Measurements from ENCODE around the gene C2orf42.
"Not testable (repeated sequence)": the region's sequence is repeated elsewhere in the genome, so short reads cannot be mapped to it uniquely, and the experiment has no call there.

The C2orf42 gene

DNA sequence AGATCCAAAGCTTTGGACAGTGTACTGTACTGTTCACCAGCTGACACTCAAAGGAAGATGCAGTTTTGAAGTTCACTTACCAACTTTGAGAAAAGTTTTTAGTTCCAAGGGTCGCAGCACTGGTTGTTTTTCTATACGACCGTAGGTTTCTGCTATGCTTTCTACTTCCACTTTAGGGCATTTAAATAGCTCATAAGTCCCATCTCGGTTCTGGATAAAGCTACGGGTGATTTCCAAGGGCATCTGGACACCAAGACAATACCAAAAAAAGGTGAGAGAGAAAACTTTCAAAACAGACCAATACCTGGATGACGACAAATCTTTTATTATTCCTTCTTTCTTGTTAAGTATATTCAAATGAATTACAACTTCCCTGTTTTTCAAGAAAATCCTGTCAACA is 30.3 kb downstream of the C2orf42 start:
- in situ Hi-C loops (cut with HindIII; ENCODE audit: low pct_ligation_motif_present, low sequenced_read_pairs), result no loop called here
- DNase-seq, result no peak
- no peak overlapping the region for H3K27ac ChIP-seq
- peaks cover 15% of the 10 kb centered on the region for H3K36me3 ChIP-seq (replicated peaks)
- no peaks in the 10 kb centered on the region for H3K27me3 ChIP-seq (replicated peaks)
- TF ChIP-seq, protein P1, sequence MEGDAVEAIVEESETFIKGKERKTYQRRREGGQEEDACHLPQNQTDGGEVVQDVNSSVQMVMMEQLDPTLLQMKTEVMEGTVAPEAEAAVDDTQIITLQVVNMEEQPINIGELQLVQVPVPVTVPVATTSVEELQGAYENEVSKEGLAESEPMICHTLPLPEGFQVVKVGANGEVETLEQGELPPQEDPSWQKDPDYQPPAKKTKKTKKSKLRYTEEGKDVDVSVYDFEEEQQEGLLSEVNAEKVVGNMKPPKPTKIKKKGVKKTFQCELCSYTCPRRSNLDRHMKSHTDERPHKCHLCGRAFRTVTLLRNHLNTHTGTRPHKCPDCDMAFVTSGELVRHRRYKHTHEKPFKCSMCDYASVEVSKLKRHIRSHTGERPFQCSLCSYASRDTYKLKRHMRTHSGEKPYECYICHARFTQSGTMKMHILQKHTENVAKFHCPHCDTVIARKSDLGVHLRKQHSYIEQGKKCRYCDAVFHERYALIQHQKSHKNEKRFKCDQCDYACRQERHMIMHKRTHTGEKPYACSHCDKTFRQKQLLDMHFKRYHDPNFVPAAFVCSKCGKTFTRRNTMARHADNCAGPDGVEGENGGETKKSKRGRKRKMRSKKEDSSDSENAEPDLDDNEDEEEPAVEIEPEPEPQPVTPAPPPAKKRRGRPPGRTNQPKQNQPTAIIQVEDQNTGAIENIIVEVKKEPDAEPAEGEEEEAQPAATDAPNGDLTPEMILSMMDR (IDR thresholded peaks at IDR 0.05; ENCODE audit: low read depth, low read length, missing control alignments), result no peak
- H3K4me3 ChIP-seq (ENCODE audit: low read depth, low read length), result no peak overlapping the region

DNA sequence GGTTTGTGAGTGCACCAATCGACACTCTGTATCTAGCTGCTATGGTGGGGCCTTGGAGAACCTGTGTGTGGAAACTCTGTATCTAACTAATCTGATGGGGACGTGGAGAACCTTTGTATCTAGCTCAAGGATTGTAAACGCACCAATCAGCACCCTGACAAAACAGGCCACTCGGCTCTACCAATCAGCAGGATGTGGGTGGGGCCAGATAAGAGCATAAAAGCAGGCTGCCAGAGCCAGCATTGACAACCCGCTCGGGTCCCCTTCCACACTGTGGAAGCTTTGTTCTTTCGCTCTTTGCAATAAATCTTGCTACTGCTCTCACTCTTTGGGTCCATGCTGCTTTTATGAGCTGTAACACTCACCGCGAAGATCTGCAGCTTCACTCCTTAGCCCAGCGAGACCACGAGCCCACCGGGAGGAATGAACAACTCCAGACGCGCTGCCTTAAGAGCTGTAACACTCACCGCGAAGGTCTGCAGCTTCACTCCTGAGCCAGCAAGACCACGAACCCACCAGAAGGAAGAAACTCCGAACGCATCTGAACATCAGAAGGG is 41.6 kb downstream of the C2orf42 start:
- H3K36me3 ChIP-seq (replicated peaks); H3K4me3 ChIP-seq (ENCODE audit: low read depth, low read length); H3K27ac ChIP-seq; DNase-seq; H3K27me3 ChIP-seq (replicated peaks): not testable (repeated sequence)
- in situ Hi-C loops (cut with HindIII; ENCODE audit: low pct_ligation_motif_present, low sequenced_read_pairs), result loop anchor here (25.0 kb wide), 1 partner anchor 237 kb away; the partner anchor contains the start of gene MXD1

DNA sequence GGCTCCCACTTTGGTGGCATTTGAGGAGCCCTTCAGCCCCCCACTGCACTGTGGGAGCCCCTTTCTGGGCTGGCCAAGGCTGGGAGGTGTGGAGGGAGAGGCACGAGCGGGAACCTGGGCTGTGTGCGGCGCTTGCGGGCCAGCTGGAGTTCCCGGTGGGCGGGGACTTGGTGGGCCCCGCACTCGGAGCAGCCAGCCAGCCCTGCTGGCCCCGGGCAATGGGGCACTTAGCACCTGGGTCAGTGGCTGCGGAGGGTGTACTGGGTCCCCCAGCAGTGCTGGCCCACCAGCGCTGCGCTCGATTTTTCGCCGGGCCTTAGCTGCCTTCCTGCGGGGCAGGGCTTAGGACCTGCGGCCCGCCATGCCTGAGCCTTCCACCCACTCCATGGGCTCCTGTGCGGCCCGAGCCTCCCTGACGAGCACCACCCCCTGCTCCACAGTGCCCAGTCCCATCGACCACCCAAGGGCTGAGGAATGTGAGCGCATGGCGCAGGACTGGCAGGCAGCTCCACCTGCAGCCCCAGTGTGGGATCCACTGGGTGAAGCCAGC is 42.5 kb downstream of the C2orf42 start:
- H3K36me3 ChIP-seq (replicated peaks); H3K27me3 ChIP-seq (replicated peaks); H3K27ac ChIP-seq; H3K4me3 ChIP-seq (ENCODE audit: low read depth, low read length); DNase-seq: not testable (repeated sequence)
- in situ Hi-C loops (cut with HindIII; ENCODE audit: low pct_ligation_motif_present, low sequenced_read_pairs), result loop anchor here (25.0 kb wide), 1 partner anchor 236 kb away; the partner anchor contains the start of gene MXD1

DNA sequence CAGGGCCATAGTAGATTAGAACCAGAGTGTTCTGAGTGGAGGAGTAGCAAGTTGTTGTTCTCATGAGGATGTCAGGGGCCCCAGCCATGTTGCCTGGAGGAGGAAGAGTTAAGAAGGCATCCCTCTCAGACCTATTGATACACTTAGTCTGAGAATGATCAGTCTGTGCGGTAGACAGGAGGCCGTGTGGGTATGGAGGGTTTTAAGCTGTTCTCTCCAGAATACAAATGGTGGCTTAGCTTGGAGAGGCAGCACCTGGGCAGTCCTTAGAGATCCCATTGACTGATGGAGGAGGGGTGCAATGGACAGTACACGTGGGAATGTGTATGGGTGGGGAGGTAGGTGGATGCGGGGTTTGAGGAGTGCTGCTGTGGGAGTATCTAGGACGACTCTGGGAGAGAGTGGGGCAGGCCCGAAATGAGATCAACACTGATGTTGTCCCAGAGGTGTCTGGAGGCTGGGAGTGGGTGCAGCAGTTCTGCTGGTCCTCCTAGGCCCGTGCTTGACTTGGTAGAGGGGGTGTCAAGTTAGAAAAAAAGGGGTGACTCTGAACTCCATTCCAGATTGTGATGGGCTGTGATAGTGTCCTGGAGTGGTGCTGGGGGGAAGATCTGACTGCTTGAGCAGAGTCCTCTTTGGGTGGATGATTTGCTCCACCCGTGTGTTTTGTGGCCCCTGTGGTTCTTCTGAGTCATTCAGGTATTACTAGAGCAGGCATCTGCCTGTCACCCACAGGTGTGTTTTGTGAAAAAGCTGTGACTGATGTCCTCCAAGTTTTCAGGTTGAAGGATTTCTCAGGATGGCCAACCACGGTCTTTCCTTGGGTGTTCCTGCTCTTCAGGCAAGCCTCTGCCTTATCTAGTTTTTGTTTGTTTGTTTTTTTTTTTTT is 44.7 kb downstream of the C2orf42 start:
- no peak overlapping the region for H3K4me3 ChIP-seq (ENCODE audit: low read depth, low read length)
- DNase-seq, result no peak
- TF ChIP-seq, protein P1 (IDR thresholded peaks at IDR 0.05; ENCODE audit: low read depth, low read length, missing control alignments), result no peak
- H3K36me3 ChIP-seq (replicated peaks), result peaks cover 6% of the 10 kb centered on the region
- in situ Hi-C loops (cut with HindIII; ENCODE audit: low pct_ligation_motif_present, low sequenced_read_pairs), result loop anchor here (25.0 kb wide), 1 partner anchor 234 kb away; the partner anchor contains the start of gene MXD1
- H3K27ac ChIP-seq, result no peak overlapping the region
- no peaks in the 10 kb centered on the region for H3K27me3 ChIP-seq (replicated peaks)

DNA sequence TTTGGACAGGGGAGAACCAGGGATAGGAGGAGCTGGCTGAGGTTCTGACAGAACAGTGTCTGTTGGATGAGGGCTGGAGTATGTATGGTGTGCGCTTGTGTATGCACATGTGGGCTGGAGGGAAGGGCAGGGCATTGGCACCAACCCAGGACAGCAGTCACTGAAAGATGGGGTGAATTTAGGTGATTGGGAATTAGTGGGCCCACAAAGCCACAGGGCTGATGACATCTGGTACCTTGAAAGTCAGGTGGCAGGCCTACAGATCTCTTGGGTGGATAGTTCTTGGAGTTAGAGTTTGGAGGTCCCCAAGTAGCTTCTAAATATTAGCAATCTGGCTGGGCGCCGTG is 45.7 kb downstream of the C2orf42 start:
- Histone ChIP-seq H3K27ac (no peak overlapping the region), H3K36me3 (replicated peaks) (peaks cover 3% of the 10 kb centered on the region), H3K27me3 (replicated peaks) (no peaks in the 10 kb centered on the region), H3K4me3 (ENCODE audit: low read depth, low read length) (no peak overlapping the region)
- no peak for DNase-seq
- TF ChIP-seq, protein P1 (IDR thresholded peaks at IDR 0.05; ENCODE audit: low read depth, low read length, missing control alignments), result no peak
- in situ Hi-C loops (cut with HindIII; ENCODE audit: low pct_ligation_motif_present, low sequenced_read_pairs), result loop anchor here (25.0 kb wide), 1 partner anchor 233 kb away; the partner anchor contains the start of gene MXD1

DNA sequence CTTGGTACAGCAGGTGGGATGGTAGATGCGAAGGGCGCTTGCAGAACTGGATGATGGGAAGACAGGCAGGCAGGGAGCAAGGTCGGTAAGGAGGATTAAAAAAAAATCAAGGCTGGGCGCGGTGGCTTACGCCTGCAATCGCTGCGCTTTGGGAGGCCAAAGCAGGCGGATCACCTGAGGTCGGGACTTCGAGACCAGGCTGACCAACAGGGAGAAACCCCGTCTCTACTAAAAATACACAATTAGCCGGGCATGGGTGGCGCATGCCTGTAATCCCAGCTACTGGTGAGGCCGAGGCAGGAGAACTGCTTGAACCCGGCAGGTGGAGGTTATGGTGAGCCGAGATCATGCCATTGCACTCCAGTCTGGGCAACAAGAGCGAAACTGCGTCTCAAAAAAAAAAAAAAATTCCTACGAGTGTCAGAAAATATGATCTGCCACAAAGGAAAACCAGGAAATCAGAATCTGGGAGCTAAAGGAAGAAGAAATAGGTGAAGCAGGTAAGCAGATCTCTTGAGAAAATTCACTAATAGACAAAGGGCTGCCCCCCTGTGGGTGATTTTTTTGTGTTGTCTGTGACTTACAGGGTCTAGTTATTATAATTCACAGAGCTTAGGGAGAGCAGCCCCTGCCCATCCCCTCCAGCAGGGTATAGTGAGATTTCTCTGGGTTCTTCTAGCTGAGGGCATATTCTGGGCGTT is 46.2 kb downstream of the C2orf42 start:
- no peak for DNase-seq
- Histone ChIP-seq H3K4me3 (ENCODE audit: low read depth, low read length) (no peak overlapping the region), H3K27ac (no peak overlapping the region), H3K36me3 (replicated peaks) (no peaks in the 10 kb centered on the region), H3K27me3 (replicated peaks) (no peaks in the 10 kb centered on the region)
- TF ChIP-seq, protein P1 (IDR thresholded peaks at IDR 0.05; ENCODE audit: low read depth, low read length, missing control alignments), result no peak
- in situ Hi-C loops (cut with HindIII; ENCODE audit: low pct_ligation_motif_present, low sequenced_read_pairs), result loop anchor here (25.0 kb wide), 1 partner anchor 232 kb away; the partner anchor contains the start of gene MXD1
